ENCODE data around the gene SCFD2.

SCFD2 gene

DNA sequence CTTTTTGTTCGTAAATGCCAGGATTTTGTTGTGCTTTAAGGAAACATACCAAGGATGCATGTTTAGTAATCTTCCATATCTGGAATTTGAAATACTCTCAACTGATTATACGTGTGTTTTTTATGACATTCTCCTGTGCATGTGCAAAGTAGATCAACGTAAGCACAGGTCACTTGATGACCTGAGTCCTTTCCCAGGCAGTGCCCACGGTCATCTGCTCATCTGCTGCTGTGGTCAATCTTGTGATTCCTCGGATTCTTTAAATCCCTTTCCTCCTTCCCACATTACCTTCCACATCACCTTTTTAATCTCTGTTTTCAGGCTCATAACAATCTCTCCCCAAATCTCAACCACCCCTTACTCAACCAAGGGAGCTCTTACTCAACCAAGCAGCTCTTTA, 399.7 kb downstream of the SCFD2 start:
- H3K4me3 ChIP-seq (ENCODE audit: insufficient read depth, low read depth, low read length): no peak overlapping the region
- H3K27me3 ChIP-seq (ENCODE audit: control insufficient read depth, insufficient read depth, low read length, poor library complexity, severe bottlenecking): no peaks in the 10 kb centered on the region
- H3K27ac ChIP-seq (ENCODE audit: insufficient read depth, low read depth, low read length, poor library complexity, severe bottlenecking): no peak overlapping the region
- H3K4me1 ChIP-seq (ENCODE audit: control insufficient read depth, insufficient read depth, low read length): no peaks in the 10 kb centered on the region
- WGBS, 2 experiments: 92 to 95% methylated on average over 5 of the region's 5 CpGs
- no peaks in the 10 kb centered on the region for H3K9me3 ChIP-seq (ENCODE audit: control insufficient read depth, low read length)
- H3K36me3 ChIP-seq (ENCODE audit: control insufficient read depth, insufficient read depth, low read length): no peaks in the 10 kb centered on the region

DNA sequence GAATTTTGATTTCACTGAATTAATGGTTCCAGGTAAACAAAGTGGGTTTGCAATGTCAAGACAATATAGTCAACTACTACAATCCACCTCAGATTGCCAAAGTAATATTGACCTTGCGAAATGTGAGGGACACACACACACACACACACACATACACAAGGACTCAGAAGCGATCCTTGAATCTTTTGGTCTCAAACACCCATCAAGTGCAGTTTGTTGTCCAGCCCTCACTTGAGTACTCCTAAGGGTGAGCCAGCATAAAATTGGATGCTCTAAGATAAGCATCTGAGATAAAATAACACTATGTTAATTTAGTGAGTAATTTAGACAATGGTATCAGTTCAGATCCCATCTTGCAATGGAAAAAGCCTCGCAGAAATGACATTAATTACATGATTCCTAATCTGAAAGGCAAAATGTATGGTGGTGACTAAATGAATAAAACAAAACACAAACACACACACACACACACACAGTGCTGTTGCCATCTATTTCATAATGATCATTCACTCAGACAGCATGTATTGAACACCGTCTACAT, 401.2 kb downstream of the SCFD2 start:
- H3K4me1 ChIP-seq (ENCODE audit: control insufficient read depth, insufficient read depth, low read length): no peaks in the 10 kb centered on the region
- H3K36me3 ChIP-seq (ENCODE audit: control insufficient read depth, insufficient read depth, low read length): no peaks in the 10 kb centered on the region
- no peaks in the 10 kb centered on the region for H3K27me3 ChIP-seq (ENCODE audit: control insufficient read depth, insufficient read depth, low read length, poor library complexity, severe bottlenecking)
- no peak overlapping the region for H3K4me3 ChIP-seq (ENCODE audit: insufficient read depth, low read depth, low read length)
- H3K27ac ChIP-seq (ENCODE audit: insufficient read depth, low read depth, low read length, poor library complexity, severe bottlenecking): no peak overlapping the region
- no peaks in the 10 kb centered on the region for H3K9me3 ChIP-seq (ENCODE audit: control insufficient read depth, low read length)
- WGBS, 2 experiments: 95 to 96% methylated on average over 3 to 4 of the region's 4 CpGs

DNA sequence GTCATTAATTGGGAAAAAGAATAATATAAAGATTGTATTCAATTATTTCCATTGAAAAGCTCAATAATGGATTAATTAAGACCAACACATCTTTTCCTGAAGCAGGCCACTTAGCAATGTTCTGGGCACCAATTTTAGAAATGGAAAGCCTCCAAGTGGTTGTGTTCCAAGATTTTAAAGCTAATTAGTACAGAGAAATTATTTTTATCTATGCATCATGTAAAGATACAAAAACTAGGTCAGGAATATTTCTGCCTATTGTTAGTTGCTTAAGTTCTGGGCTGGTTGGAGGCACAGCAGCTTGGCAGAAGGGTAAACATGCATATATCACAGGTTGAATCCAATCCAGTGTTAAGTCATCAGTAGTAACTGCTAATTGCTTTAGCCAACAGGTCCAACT, 401.9 kb downstream of the SCFD2 start:
- no peaks in the 10 kb centered on the region for H3K9me3 ChIP-seq (ENCODE audit: control insufficient read depth, low read length)
- no peaks in the 10 kb centered on the region for H3K36me3 ChIP-seq (ENCODE audit: control insufficient read depth, insufficient read depth, low read length)
- H3K4me1 ChIP-seq (ENCODE audit: control insufficient read depth, insufficient read depth, low read length): peaks cover under 1% of the 10 kb centered on the region
- H3K4me3 ChIP-seq (ENCODE audit: insufficient read depth, low read depth, low read length): no peak overlapping the region
- no peaks in the 10 kb centered on the region for H3K27me3 ChIP-seq (ENCODE audit: control insufficient read depth, insufficient read depth, low read length, poor library complexity, severe bottlenecking)
- H3K27ac ChIP-seq (ENCODE audit: insufficient read depth, low read depth, low read length, poor library complexity, severe bottlenecking): no peak overlapping the region

DNA sequence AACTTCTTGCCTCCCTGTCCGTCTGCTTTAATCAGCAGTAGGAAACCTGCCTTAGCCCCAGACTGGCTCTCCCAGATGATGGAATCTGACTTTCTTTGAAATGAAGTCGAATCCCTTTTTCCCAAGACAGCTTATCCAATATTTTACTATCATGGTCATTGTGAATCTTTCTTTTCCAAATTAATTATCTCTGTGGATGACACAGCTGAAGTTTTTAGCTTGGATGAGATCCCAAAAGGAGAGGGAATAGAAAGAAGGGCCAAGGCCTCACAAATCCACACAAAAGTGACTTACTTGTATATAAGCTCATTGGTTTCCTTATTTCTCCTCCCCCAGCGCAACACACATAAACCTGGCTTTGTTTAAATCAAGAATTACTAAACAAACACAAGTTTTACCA, 403.1 kb downstream of the SCFD2 start:
- WGBS, 2 experiments: 89 to 93% methylated on average over 3 of the region's 3 CpGs
- H3K27ac ChIP-seq (ENCODE audit: insufficient read depth, low read depth, low read length, poor library complexity, severe bottlenecking): no peak overlapping the region
- H3K36me3 ChIP-seq (ENCODE audit: control insufficient read depth, insufficient read depth, low read length): no peaks in the 10 kb centered on the region
- H3K9me3 ChIP-seq (ENCODE audit: control insufficient read depth, low read length): no peaks in the 10 kb centered on the region
- H3K4me1 ChIP-seq (ENCODE audit: control insufficient read depth, insufficient read depth, low read length): peaks cover 6% of the 10 kb centered on the region
- H3K4me3 ChIP-seq (ENCODE audit: insufficient read depth, low read depth, low read length): no peak overlapping the region
- no peaks in the 10 kb centered on the region for H3K27me3 ChIP-seq (ENCODE audit: control insufficient read depth, insufficient read depth, low read length, poor library complexity, severe bottlenecking)

DNA sequence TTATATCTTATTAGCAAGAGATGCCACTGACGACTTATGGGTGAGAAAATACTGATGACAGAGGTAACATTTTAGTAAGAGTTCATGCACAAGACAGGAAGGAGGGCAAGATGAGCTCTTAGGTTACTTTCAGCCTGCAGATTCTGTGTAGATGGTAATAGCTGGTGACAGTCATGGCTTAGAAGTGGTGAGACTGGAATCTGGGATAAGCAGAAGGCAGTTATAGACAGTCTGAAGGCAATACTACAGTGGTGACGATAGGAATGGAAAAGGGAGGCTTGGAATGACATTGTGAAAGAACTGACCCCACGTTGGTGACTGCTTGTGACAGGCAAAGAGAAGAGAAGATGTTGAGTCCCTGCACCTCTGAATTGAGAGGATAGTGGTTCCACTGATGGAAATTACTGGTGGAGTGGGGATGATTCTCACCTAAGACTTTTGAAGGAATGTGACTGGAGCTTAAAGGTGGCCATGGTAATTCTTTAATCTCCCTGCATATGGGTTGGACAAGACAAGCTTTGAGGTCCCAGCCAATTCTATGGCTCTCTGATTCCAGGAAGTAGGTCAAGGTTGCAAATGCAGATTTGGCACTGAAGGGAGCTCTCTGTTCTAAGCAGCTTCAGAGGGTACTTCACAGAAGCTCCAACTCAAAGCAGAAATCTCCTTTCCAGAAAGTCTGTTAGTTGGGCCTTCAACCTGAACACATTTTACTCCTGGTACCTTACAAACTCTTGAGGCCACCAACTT, 404.0 kb downstream of the SCFD2 start:
- no peak overlapping the region for H3K4me3 ChIP-seq (ENCODE audit: insufficient read depth, low read depth, low read length)
- H3K27ac ChIP-seq (ENCODE audit: insufficient read depth, low read depth, low read length, poor library complexity, severe bottlenecking): no peak overlapping the region
- no peaks in the 10 kb centered on the region for H3K36me3 ChIP-seq (ENCODE audit: control insufficient read depth, insufficient read depth, low read length)
- H3K27me3 ChIP-seq (ENCODE audit: control insufficient read depth, insufficient read depth, low read length, poor library complexity, severe bottlenecking): no peaks in the 10 kb centered on the region
- WGBS, 2 experiments: 89 to 92% methylated on average over 3 of the region's 3 CpGs
- H3K4me1 ChIP-seq (ENCODE audit: control insufficient read depth, insufficient read depth, low read length): peaks cover 14% of the 10 kb centered on the region
- no peaks in the 10 kb centered on the region for H3K9me3 ChIP-seq (ENCODE audit: control insufficient read depth, low read length)

DNA sequence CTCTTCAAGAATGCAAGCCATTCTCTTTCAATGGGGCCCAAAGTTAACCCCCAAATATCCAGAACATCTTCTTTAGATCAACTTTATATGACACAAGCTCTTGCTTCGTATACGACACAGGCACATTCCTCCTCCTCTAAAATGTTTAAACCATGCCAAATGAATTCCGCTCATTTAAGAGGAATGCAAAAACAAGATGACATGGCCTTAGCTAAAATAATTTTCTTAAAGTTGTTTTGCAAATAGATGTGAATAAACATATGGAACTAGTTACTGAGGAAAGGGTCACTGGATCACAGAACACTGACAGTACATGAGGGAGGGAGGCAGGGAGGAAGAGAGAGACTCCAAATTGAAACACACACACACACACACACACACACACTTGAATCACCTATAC, 406.3 kb downstream of the SCFD2 start:
- Histone ChIP-seq H3K9me3 (ENCODE audit: control insufficient read depth, low read length) (no peaks in the 10 kb centered on the region), H3K27me3 (ENCODE audit: control insufficient read depth, insufficient read depth, low read length, poor library complexity, severe bottlenecking) (no peaks in the 10 kb centered on the region), H3K4me3 (ENCODE audit: insufficient read depth, low read depth, low read length) (no peak overlapping the region), H3K36me3 (ENCODE audit: control insufficient read depth, insufficient read depth, low read length) (no peaks in the 10 kb centered on the region), H3K4me1 (ENCODE audit: control insufficient read depth, insufficient read depth, low read length) (peaks cover 21% of the 10 kb centered on the region), H3K27ac (ENCODE audit: insufficient read depth, low read depth, low read length, poor library complexity, severe bottlenecking) (no peak overlapping the region)
- WGBS, 2 experiments: 89 to 98% methylated on average over 3 of the region's 3 CpGs

DNA sequence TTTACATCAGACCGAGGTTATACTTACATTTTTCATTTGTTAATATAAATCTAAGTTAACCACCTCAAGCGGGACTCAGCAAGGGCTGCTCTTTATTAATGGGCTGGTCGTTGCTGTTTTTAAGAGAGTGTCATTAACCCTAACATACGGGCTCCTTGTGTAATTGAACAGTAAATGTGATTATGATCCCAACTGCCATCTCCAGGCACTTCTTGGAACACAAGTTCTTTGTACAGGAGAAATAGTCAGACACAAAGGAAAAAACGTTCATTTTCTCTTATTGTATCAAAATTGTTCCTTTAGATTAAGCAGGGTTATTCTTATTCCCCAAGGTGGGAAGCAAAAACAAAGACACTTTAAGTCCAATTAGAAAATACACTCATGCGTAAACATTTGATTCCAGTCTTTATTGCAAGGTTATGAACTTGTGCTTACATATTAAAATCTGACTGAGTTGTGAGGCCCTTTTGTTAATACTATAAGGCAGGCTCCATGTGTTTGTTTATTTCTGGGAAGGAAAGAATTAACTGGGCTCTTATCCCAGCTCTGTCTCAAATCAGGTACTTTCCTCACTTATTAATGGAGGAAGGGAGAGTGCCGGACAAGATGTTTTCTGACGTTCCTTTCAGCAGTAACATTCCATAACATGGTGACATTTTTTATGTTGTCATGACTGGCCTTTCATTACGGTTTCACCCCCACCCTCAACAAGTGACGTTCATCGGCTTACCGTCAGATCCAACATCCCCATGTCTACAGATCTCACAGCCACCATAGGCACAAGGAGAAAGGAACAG, 407.8 kb downstream of the SCFD2 start:
- Histone ChIP-seq H3K36me3 (ENCODE audit: control insufficient read depth, insufficient read depth, low read length) (no peaks in the 10 kb centered on the region), H3K27ac (ENCODE audit: insufficient read depth, low read depth, low read length, poor library complexity, severe bottlenecking) (peak overlapping the region; percentile 89), H3K4me1 (ENCODE audit: control insufficient read depth, insufficient read depth, low read length) (peaks cover 21% of the 10 kb centered on the region), H3K27me3 (ENCODE audit: control insufficient read depth, insufficient read depth, low read length, poor library complexity, severe bottlenecking) (no peaks in the 10 kb centered on the region), H3K4me3 (ENCODE audit: insufficient read depth, low read depth, low read length) (no peak overlapping the region), H3K9me3 (ENCODE audit: control insufficient read depth, low read length) (no peaks in the 10 kb centered on the region)
- WGBS, 2 experiments: 87 to 92% methylated on average over 10 to 12 of the region's 12 CpGs

DNA sequence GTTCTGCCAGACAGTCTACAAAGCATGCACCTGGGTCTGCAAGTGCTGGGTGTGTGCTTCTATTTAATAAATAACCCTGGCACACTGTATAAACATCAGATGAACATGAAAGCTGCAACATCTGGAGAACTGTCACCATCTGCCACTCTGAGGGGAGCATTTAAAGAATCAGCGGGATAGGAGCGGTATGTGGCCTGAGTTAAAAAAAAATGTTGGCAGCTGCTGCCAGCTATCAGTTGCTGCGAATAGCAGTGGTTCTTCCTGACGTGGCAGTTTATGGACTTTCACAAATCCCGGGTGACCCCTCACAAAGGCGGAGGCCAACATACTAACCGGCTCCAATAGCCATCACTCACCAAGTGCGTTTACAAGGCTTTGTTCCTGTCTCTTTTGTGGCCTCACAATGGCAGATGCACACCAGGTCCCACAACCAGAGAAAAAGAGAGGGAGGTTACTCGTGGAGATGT, 408.6 kb downstream of the SCFD2 start:
- Histone ChIP-seq H3K36me3 (ENCODE audit: control insufficient read depth, insufficient read depth, low read length) (no peaks in the 10 kb centered on the region), H3K27ac (ENCODE audit: insufficient read depth, low read depth, low read length, poor library complexity, severe bottlenecking) (peak overlapping the region; percentile 89), H3K4me3 (ENCODE audit: insufficient read depth, low read depth, low read length) (no peak overlapping the region), H3K27me3 (ENCODE audit: control insufficient read depth, insufficient read depth, low read length, poor library complexity, severe bottlenecking) (no peaks in the 10 kb centered on the region), H3K4me1 (ENCODE audit: control insufficient read depth, insufficient read depth, low read length) (peaks cover 21% of the 10 kb centered on the region), H3K9me3 (ENCODE audit: control insufficient read depth, low read length) (no peaks in the 10 kb centered on the region)
- WGBS, 2 experiments: 20 to 46% methylated on average over 9 of the region's 9 CpGs

DNA sequence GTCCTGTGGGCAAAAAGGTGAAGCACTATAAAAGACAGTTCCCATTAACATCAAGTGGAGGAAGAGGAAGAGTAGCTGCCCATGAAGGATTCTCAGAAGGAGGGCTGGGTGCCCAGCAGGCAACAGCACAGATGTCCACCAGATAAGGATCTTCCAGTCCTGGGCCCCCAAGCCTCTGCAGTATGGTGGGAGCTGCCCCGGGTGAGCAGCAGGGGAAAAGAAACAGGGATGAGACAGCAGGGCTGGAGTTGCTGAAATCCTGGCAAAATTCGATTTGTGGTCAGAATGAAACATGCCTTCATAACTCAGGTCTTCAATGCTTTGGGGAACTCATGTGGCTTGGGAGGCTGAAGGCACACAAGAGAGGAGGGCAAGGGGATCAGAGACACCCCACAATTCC, 409.2 kb downstream of the SCFD2 start:
- peaks cover 21% of the 10 kb centered on the region for H3K4me1 ChIP-seq (ENCODE audit: control insufficient read depth, insufficient read depth, low read length)
- no peaks in the 10 kb centered on the region for H3K36me3 ChIP-seq (ENCODE audit: control insufficient read depth, insufficient read depth, low read length)
- 82 to 85% methylated on average over 2 of the region's 2 CpGs for WGBS, 2 experiments
- no peak overlapping the region for H3K4me3 ChIP-seq (ENCODE audit: insufficient read depth, low read depth, low read length)
- no peaks in the 10 kb centered on the region for H3K9me3 ChIP-seq (ENCODE audit: control insufficient read depth, low read length)
- peak overlapping the region; percentile 76 for H3K27ac ChIP-seq (ENCODE audit: insufficient read depth, low read depth, low read length, poor library complexity, severe bottlenecking)
- no peaks in the 10 kb centered on the region for H3K27me3 ChIP-seq (ENCODE audit: control insufficient read depth, insufficient read depth, low read length, poor library complexity, severe bottlenecking)

DNA sequence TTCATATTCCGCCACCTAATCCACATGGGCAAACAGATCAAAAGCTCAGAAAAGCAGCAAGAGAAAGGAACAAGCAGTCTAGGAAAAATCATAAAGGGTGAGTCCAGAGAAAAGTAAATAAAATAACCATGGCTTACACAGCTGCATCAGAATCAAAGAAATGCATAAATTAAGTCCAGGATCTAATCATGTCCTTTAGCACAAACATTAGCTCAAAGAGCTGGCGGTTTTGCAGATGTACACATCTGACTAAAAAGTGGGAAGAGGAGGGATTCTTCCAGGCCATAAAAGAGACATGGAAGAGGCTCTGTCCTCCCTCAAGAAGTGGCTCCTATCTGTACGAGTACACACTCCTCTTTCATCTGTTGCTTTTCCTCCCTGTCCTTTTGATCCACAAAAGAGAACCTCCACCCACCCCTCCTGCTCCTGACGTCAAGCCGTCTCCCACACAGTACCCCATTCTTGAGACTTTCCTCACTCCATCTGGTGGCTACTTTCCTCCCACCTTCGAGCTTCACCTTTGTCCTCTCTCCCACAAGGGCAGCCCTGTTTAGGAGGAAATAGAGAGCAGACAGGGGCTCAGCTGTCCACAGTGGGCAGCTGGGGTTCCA, 411.2 kb downstream of the SCFD2 start:
- Histone ChIP-seq H3K27me3 (ENCODE audit: control insufficient read depth, insufficient read depth, low read length, poor library complexity, severe bottlenecking) (no peaks in the 10 kb centered on the region), H3K27ac (ENCODE audit: insufficient read depth, low read depth, low read length, poor library complexity, severe bottlenecking) (no peak overlapping the region), H3K4me1 (ENCODE audit: control insufficient read depth, insufficient read depth, low read length) (peaks cover 27% of the 10 kb centered on the region), H3K4me3 (ENCODE audit: insufficient read depth, low read depth, low read length) (no peak overlapping the region), H3K9me3 (ENCODE audit: control insufficient read depth, low read length) (no peaks in the 10 kb centered on the region), H3K36me3 (ENCODE audit: control insufficient read depth, insufficient read depth, low read length) (no peaks in the 10 kb centered on the region)
- 83 to 86% methylated on average over 6 of the region's 6 CpGs for WGBS, 2 experiments
